ENCODE data around the gene IL13. TPM values are rescaled to one million over a fixed set of nuclear protein-coding genes. Genes with fewer than 3 reads are reported as not detected.
A peak's percentile ranks its signal among the peaks of the same experiment; 100 is the strongest.

IL13 gene
- total RNA-seq, 1 donor from 2014 or later = not detected

DNA sequence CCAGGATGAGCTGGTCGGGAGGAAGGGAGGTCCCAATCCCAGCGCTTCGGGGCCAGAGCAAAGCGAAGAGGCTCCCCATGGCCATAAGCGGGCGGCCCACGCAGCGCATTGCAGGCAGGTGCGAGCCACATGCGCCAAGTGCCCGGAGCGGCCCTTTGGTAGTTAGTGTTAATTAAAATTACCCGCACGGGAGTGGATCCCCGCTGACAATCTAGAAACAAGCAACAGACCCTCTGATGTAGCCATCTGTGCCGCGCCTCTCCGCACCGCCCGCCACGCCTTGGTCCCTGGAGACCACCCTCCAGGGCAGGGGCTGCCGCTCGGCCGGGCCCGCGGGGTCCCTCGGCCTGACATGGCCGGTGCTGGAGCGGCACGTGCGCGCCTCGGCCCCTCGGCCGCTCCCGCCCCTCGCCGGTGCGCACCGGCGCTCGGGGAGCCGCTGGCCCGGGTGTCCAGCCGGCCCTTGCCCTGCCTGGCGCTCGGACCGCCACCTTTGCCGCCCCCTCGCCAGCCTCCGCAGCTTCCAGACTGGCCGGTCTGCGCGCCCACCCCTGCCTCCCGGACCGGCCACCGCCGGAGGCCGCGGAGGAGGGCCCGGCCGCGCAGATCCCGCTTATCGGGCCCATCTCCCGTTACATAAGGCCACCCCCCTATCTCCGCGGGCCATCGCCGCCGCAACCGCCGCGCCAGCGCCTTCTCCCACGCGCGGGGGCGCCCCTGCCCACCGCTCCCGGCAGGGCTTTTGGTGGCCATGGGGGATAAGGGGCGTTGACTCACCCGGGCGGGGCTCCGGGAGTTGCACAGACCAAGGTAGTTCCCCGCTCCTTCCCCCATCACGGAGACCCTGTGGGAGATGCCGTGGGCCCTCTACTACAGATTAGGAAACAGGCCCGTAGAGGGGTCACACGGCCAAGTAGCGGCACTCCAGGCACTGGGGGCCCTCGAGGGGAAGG is 1.9 kb upstream of the IL13 start:
- no peak for DNase-seq (ENCODE audit: low spot score)
- H3K27me3 Mint-ChIP-seq (ENCODE audit: low read depth) = peaks cover 13% of the 10 kb centered on the region
- TF ChIP-seq, protein P1, sequence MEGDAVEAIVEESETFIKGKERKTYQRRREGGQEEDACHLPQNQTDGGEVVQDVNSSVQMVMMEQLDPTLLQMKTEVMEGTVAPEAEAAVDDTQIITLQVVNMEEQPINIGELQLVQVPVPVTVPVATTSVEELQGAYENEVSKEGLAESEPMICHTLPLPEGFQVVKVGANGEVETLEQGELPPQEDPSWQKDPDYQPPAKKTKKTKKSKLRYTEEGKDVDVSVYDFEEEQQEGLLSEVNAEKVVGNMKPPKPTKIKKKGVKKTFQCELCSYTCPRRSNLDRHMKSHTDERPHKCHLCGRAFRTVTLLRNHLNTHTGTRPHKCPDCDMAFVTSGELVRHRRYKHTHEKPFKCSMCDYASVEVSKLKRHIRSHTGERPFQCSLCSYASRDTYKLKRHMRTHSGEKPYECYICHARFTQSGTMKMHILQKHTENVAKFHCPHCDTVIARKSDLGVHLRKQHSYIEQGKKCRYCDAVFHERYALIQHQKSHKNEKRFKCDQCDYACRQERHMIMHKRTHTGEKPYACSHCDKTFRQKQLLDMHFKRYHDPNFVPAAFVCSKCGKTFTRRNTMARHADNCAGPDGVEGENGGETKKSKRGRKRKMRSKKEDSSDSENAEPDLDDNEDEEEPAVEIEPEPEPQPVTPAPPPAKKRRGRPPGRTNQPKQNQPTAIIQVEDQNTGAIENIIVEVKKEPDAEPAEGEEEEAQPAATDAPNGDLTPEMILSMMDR (IDR thresholded peaks at IDR 0.05) = peak; percentile 66

DNA sequence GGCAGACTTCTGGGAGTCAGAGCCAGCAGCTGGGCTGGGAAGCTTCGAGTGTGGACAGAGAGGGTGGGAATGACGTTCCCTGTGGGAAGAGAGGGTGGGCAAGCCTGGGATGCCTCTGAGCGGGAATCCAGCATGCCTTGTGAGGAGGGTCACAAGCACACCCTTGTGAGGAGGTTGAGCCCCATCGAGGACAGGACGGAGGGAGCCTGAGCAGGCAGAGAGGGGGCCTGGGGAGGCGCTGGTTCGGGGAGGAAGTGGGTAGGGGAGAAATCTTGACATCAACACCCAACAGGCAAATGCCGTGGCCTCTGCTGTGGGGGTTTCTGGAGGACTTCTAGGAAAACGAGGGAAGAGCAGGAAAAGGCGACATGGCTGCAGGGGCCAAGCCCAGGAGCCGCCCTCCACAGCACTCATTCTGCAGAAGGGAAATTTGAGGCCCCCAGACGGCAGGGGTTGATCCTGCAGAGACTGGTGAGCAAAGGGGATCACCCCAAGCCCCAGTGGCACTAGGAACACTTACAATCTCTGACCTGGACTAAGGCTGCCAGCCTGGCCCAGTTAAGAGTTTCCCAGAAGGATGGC is 1.1 kb upstream of the IL13 start:
- H3K9me3 Mint-ChIP-seq (ENCODE audit: low read depth) = no peaks in the 10 kb centered on the region
- no peaks in the 10 kb centered on the region for H3K36me3 Mint-ChIP-seq (ENCODE audit: low read depth)
- peaks cover 8% of the 10 kb centered on the region for H3K4me1 Mint-ChIP-seq (ENCODE audit: low read depth)
- H3K27me3 Mint-ChIP-seq (ENCODE audit: low read depth) = peaks cover 13% of the 10 kb centered on the region
- TF ChIP-seq, protein P1 (IDR thresholded peaks at IDR 0.05) = no peak
- H3K4me3 Mint-ChIP-seq (ENCODE audit: unreplicated experiment) = peak overlapping the region; percentile 45
- no peak overlapping the region for H3K27ac Mint-ChIP-seq (ENCODE audit: unreplicated experiment)
- no peak for DNase-seq (ENCODE audit: low spot score)

More for the DNA sequence above, 1.9 kb upstream of the IL13 start:
- Mint-ChIP-seq H3K9me3 (ENCODE audit: low read depth) (no peaks in the 10 kb centered on the region), H3K4me1 (ENCODE audit: low read depth) (peaks cover 6% of the 10 kb centered on the region), H3K27ac (ENCODE audit: unreplicated experiment) (no peak overlapping the region), H3K4me3 (ENCODE audit: unreplicated experiment) (peak overlapping the region; percentile 56), H3K36me3 (ENCODE audit: low read depth) (no peaks in the 10 kb centered on the region)

DNA sequence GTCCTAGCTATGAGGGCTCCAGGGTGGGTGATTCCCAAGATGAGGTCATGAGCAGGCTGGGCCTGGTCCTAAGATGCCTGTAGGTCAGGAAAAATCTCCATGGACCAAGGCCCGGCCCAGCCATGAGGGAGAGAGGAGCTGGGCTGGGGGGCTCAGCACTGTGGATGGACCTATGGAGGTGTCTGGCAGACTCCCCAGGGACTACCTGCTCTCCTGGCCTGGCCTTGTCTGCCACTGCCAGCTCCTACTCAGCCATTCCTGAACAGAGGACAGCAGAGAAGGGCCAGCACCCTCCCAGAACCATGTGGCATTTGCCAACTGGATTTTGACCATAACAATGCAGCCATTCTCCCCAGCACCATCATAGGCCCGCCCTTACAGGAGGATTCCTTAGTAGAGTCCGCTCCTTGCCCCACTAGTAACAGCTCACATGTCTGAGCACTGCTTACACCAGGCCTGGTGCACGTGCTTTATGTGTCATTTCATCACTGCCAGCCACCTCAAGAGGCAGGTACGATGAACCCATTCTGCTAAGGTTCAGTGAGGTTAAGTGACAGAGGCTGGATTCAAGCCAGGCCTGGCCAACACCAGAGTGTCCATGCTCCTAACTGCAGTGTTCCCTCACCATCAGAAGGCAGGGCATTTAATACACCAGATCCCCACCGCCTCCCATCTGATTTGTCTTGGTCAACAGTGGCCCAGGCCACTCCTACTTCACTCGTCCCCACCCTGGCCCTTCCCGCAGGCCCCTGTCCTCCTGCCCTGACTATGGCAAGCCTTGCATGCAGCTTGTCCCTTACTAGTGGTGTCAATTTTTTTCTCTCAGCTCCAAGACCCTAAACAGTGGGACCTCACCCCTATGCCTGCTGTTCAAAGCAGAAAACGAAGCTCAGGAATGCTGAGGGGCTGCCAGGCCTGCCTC is 669 bp downstream of the IL13 start:
- Mint-ChIP-seq H3K27me3 (ENCODE audit: low read depth) (peaks cover 9% of the 10 kb centered on the region), H3K4me3 (ENCODE audit: unreplicated experiment) (no peak overlapping the region), H3K27ac (ENCODE audit: unreplicated experiment) (no peak overlapping the region), H3K4me1 (ENCODE audit: low read depth) (peaks cover 13% of the 10 kb centered on the region), H3K9me3 (ENCODE audit: low read depth) (no peaks in the 10 kb centered on the region), H3K36me3 (ENCODE audit: low read depth) (no peaks in the 10 kb centered on the region)
- no peak for DNase-seq (ENCODE audit: low spot score)
- TF ChIP-seq, protein P1 (IDR thresholded peaks at IDR 0.05) = no peak

DNA sequence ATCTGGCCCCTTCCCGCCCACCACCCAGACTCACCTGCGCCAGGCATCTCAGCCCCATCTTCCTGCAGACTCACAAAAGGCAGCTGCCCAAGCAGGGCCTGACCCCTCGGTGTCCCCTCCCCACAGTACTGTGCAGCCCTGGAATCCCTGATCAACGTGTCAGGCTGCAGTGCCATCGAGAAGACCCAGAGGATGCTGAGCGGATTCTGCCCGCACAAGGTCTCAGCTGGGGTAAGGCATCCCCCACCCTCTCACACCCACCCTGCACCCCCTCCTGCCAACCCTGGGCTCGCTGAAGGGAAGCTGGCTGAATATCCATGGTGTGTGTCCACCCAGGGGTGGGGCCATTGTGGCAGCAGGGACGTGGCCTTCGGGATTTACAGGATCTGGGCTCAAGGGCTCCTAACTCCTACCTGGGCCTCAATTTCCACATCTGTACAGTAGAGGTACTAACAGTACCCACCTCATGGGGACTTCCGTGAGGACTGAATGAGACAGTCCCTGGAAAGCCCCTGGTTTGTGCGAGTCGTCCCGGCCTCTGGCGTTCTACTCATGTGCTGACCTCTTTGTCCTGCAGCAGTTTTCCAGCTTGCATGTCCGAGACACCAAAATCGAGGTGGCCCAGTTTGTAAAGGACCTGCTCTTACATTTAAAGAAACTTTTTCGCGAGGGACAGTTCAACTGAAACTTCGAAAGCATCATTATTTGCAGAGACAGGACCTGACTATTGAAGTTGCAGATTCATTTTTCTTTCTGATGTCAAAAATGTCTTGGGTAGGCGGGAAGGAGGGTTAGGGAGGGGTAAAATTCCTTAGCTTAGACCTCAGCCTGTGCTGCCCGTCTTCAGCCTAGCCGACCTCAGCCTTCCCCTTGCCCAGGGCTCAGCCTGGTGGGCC is 1.9 kb downstream of the IL13 start:
- Mint-ChIP-seq H3K4me3 (ENCODE audit: unreplicated experiment) (no peak overlapping the region), H3K36me3 (ENCODE audit: low read depth) (no peaks in the 10 kb centered on the region), H3K4me1 (ENCODE audit: low read depth) (peaks cover 13% of the 10 kb centered on the region), H3K27me3 (ENCODE audit: low read depth) (peaks cover 4% of the 10 kb centered on the region), H3K9me3 (ENCODE audit: low read depth) (no peaks in the 10 kb centered on the region), H3K27ac (ENCODE audit: unreplicated experiment) (no peak overlapping the region)
- no peak for DNase-seq (ENCODE audit: low spot score)
- TF ChIP-seq, protein P1 (IDR thresholded peaks at IDR 0.05) = no peak
